ENCODE measurements around the gene CKLF.

DNA sequence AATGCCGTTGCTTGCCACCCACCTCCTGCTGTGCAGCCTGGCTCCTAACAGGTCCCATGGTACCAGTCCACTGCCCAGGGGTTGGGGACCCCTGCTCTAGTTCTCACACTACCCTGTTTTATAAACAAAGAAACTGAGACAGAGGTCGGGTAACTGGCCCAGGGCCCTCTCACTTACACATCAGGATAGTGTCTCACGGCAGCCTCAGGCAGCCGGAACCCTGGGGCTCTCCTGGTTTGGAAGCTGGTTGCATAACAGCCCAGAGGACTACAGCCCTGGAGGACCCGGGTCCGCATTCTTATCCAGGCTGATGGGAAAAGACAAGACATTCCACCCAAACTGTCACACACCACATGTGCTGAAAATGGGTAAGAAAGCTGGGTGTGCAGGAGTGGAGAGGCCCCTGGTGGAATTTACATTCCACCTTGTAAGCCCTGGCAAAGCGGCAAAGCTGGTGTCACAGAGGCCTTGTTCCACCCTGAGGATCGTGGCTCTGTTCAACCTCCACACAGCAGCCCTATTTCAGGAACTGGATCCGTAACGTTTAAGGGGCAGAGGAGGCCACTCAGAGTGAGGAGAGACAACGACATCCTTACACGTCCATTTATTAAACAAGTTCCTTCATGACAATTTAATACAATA lies 61.9 kb downstream of the CKLF start:
- TF ChIP-seq POLR2A (IDR thresholded peaks at IDR 0.05; ENCODE audit: low read depth, low read length) (no peak), POLR2AphosphoS5 (IDR thresholded peaks at IDR 0.05; ENCODE audit: low read depth, low read length) (no peak)
